K562 (cell line): ENCODE data around the gene IMMP2L. TPM values are rescaled to one million over a fixed set of nuclear protein-coding genes. Genes with fewer than 3 reads are reported as not detected.

Experiments used
- ATAC-seq: fragments of 200-7000 bp; cut with Tn5 transposase; 3 replicates; pipeline ENCODE4 v1.9.1; 2020; ENCODE audit warnings: moderate library complexity
- BruUV-seq: library from RNA; stranded (reverse); fragments of 400-500 nt; replicated peaks from 2 replicates; lab custom pipeline; 2021; lab: Mats Ljungman, UMichigan
- CTCF ChIA-PET: fragments of 300-600 bp; formaldehyde crosslinking; extraction: SDS; loops from one replicate; lab custom pipeline; 2021; ENCODE audit warnings: low intra/inter-chr PET ratio; lab: Yijun Ruan, JAX
- POLR2A ChIA-PET: fragments of 300-600, 350-650 bp; sonication (Branson Sonifier 250); formaldehyde crosslinking; extraction: SDS; loops from one replicate; lab custom pipeline; 2021; ENCODE audit warnings: antibody characterized with exemption, inconsistent platforms; lab: Yijun Ruan, JAX
- DNase-seq, 4 experiments: peaks; one replicate each; pipeline versions ENCODE4 v3.0.0 to v3.0.0-alpha.2; 2011 to 2018; ENCODE audit warnings: low spot score in 3 of 4, mixed read lengths in 3 of 4; ENCODE audit errors: extremely low read depth in 1 of 4
- FAIRE-seq: peaks from 2 replicates; lab custom pipeline; 2011; peaks lifted over from hg19 to GRCh38; lab: Jason Lieb, UNC
- H2AFZ ChIP-seq: 2 replicates; pipeline ENCODE4 v1.6.0; 2011; ENCODE audit warnings: low read depth, low read length, control low read depth, inconsistent platforms
- H3K27ac ChIP-seq: fragments of 200-600 bp; 3 replicates; pipeline ENCODE4 v1.8.0; 2011; ENCODE audit warnings: low read depth, mild to moderate bottlenecking, control low read depth, inconsistent platforms, low read length, moderate library complexity, mixed read lengths; ENCODE audit errors: extremely low read depth
- H3K27me3 ChIP-seq, 2 experiments: fragments of 300-600 bp in 1 of 2; 2 replicates in 1 of 2; 3 replicates in 1 of 2; pipeline versions ENCODE4 v1.6.0 to v1.8.0; 2011; ENCODE audit warnings: inconsistent platforms in 2 of 2, low read length in 2 of 2, mild to moderate bottlenecking in 1 of 2, mixed read lengths in 1 of 2, moderate library complexity in 1 of 2; ENCODE audit not compliant: control insufficient read depth in 2 of 2, insufficient read depth in 2 of 2
- H3K36me3 ChIP-seq: fragments of 300-600 bp; 3 replicates; pipeline ENCODE4 v1.8.0; 2011; ENCODE audit warnings: mild to moderate bottlenecking, low read length, inconsistent platforms; ENCODE audit not compliant: control insufficient read depth, insufficient read depth
- H3K4me1 ChIP-seq, 2 experiments: fragments of 200-600 bp in 1 of 2; replicated peaks in 1 of 2; 2 replicates in 1 of 2; 3 replicates in 1 of 2; pipeline versions ENCODE4 v1.5.1 to v1.8.0; 2011; ENCODE audit warnings: inconsistent platforms in 2 of 2, low read length in 2 of 2, mild to moderate bottlenecking in 1 of 2, mixed read lengths in 1 of 2, moderate library complexity in 1 of 2; ENCODE audit not compliant: control insufficient read depth in 2 of 2, insufficient read depth in 2 of 2
- H3K4me2 ChIP-seq: 2 replicates; pipeline ENCODE4 v1.6.1; 2011; ENCODE audit warnings: low read length, control low read depth, inconsistent platforms, mixed read lengths; ENCODE audit not compliant: insufficient read depth
- H3K4me3 ChIP-seq: fragments of 200-600 bp; sonication (generic), shearing (Covaris generic); 2 replicates; pipeline ENCODE4 v1.5.1; 2016; ENCODE audit warnings: control low read depth, inconsistent platforms
- H3K79me2 ChIP-seq: fragments of 200-600 bp; 3 replicates; pipeline ENCODE4 v1.8.0; 2011; ENCODE audit warnings: low read length, inconsistent platforms; ENCODE audit not compliant: control insufficient read depth, insufficient read depth
- H3K9ac ChIP-seq, 2 experiments: 2 replicates each; pipeline versions ENCODE4 v1.6.0 to v1.6.1; 2011; ENCODE audit warnings: low read depth in 2 of 2, low read length in 2 of 2, control low read depth in 1 of 2, inconsistent platforms in 1 of 2, mild to moderate bottlenecking in 1 of 2, mixed read lengths in 1 of 2; ENCODE audit not compliant: insufficient read depth in 1 of 2
- H3K9me1 ChIP-seq: one replicate; pipeline ENCODE4 v1.6.0; 2011; ENCODE audit warnings: inconsistent platforms, mild to moderate bottlenecking, low read length, moderate library complexity; ENCODE audit not compliant: control insufficient read depth, insufficient read depth
- H3K9me3 ChIP-seq: replicated peaks from 2 replicates; pipeline ENCODE4 v1.5.1; 2011; ENCODE audit warnings: low read depth, low read length, inconsistent platforms; ENCODE audit not compliant: control insufficient read depth, insufficient read depth
- H4K20me1 ChIP-seq: replicated peaks from 2 replicates; pipeline ENCODE4 v1.6.1; 2011; ENCODE audit warnings: low read length, inconsistent platforms, mixed read lengths; ENCODE audit not compliant: control insufficient read depth, insufficient read depth
- ASH1L ChIP-seq: fragments of 450-650 bp; IDR thresholded peaks from 2 replicates; pipeline ENCODE4 v1.6.1; 2018; ENCODE audit warnings: borderline replicate concordance, mild to moderate bottlenecking, low read depth; ENCODE audit not compliant: partially characterized antibody
- BCOR ChIP-seq: fragments of 450-650 bp; IDR thresholded peaks from 2 replicates; pipeline ENCODE4 v1.6.1; 2016
- COPS2 ChIP-seq: fragments of 450-650 bp; conservative IDR thresholded peaks from 2 replicates; pipeline ENCODE4 v1.6.1; 2016; ENCODE audit warnings: mild to moderate bottlenecking, moderate library complexity
- FOXO4 ChIP-seq: fragments of 450-650 bp; formaldehyde crosslinking; IDR thresholded peaks from 2 replicates; pipeline ENCODE4 v1.4.0; 2020; ENCODE audit warnings: mild to moderate bottlenecking, moderate library complexity
- MIER1 ChIP-seq: fragments of 450-650 bp; IDR thresholded peaks from 2 replicates; pipeline ENCODE4 v1.6.1; 2016; ENCODE audit warnings: antibody characterized with exemption, mild to moderate bottlenecking, low read depth
- MNT ChIP-seq, 2 experiments: fragments of 450-650 bp; conservative IDR thresholded peaks; 2 replicates each; pipeline ENCODE4 v1.6.1; 2017; ENCODE audit warnings: mild to moderate bottlenecking in 2 of 2, moderate library complexity in 2 of 2
- MTA2 ChIP-seq: fragments of 450-650 bp; IDR thresholded peaks from 2 replicates; pipeline ENCODE4 v1.6.1; 2016; ENCODE audit warnings: low read depth
- PHB2 ChIP-seq: fragments of 450-650 bp; IDR thresholded peaks from 2 replicates; pipeline ENCODE4 v1.6.1; 2017; ENCODE audit warnings: low read depth
- POLR3A ChIP-seq: IDR thresholded peaks from 2 replicates; pipeline ENCODE4 v1.6.1; 2011; ENCODE audit warnings: borderline replicate concordance, mild to moderate bottlenecking, moderate library complexity; ENCODE audit not compliant: insufficient read length, insufficient read depth; ENCODE audit errors: extremely low read depth
- TBL1XR1 ChIP-seq, 2 experiments: IDR thresholded peaks; 2 replicates each; pipeline ENCODE4 v1.6.1; 2012; ENCODE audit warnings: improper control_type of control experiment in 2 of 2, low read length in 2 of 2, mild to moderate bottlenecking in 1 of 2
- ZNF77 ChIP-seq: fragments of 250-450 bp; sonication (Bioruptor Pico); IDR thresholded peaks from 2 replicates; pipeline ENCODE4 v1.5.0; 2020
- ZNF778 ChIP-seq: fragments of 450-650 bp; formaldehyde crosslinking; IDR thresholded peaks from 2 replicates; pipeline ENCODE4 v1.4.0; 2020; ENCODE audit warnings: mild to moderate bottlenecking, moderate library complexity
- ZSCAN29 ChIP-seq: fragments of 450-650 bp; IDR thresholded peaks from 2 replicates; pipeline ENCODE4 v1.6.1; 2017
- WGBS: fragments of 100-300 bp; shearing (Covaris generic); methylation state at CpG from one replicate; pipeline ENCODE4 v1.1.6; 2016; ENCODE audit warnings: low coverage, mixed read lengths; ENCODE audit not compliant: insufficient coverage; ENCODE audit errors: missing lambda C conversion rate; 5-methylcytosine and 5-hydroxymethylcytosine counted together
- in situ Hi-C: fragments of 300-500 bp; cut with MboI; formaldehyde crosslinking; loops from 4 replicates; pipeline ENCODE4 v1.15.0; 2018; ENCODE audit warnings: inconsistent platforms, mixed read lengths
- intact Hi-C: fragments of 100-400 bp; cut with micrococcal nuclease; formaldehyde crosslinking; loops from 2 replicates; pipeline ENCODE4 v1.14.2; 2022
- polyA plus RNA-seq, 8 experiments: library from polyadenylated mRNA; depleted of rRNA in 4 of 8; stranded (reverse) in 5 of 8; unstranded in 3 of 8; fragments of >200 nt; fragmentation: Nextera tagmentation in 2 of 8; fragmentation: Illumina TruSeq in 1 of 8; extraction: Ambion mirVana in 2 of 8; extraction: Trizol in 1 of 8; gene quantifications; 2 replicates each; pipeline versions ENCODE4 v1.2.1 to v1.2.3, GENCODE V29; 2011 to 2014; ENCODE audit warnings: inconsistent platforms in 1 of 8, missing spikeins in 1 of 8
- total RNA-seq, 7 experiments: library from RNA; depleted of rRNA in 6 of 7; stranded (reverse); fragments of >200 nt in 6 of 7; fragmentation: Illumina TruSeq in 2 of 7; extraction: Trizol in 2 of 7; gene quantifications; 2 replicates each; pipeline versions ENCODE4 v1.2.1 to v1.2.3, GENCODE V29; 2011 to 2021; ENCODE audit warnings: low replicate concordance in 1 of 7

Gene IMMP2L
- total and polyA plus RNA-seq, 9 of the 15 experiments (the other 6 are each of a cell fraction or from before 2014, with no cell fraction given), result 29.7 to 116 (median 53.0) TPM

GRCh38 chr7:111180338-111180737 lies 382.0 kb downstream of the IMMP2L start:
- H3K79me2 ChIP-seq, result no peaks in the 10 kb centered on the region
- no peak overlapping the region for H3K27ac ChIP-seq
- H4K20me1 ChIP-seq, result no peaks in the 10 kb centered on the region
- TF ChIP-seq ZNF778 (CRISPR knock-in tag) (no peak), ASH1L (no peak), MTA2 (no peak), MIER1 (no peak), ZNF77 (CRISPR knock-in tag) (no peak), POLR3A (no peak), COPS2 (no peak), MNT (conservative IDR thresholded peaks at IDR 0.05) (no peak), BCOR (no peak), ZSCAN29 (no peak), FOXO4 (CRISPR knock-in tag) (no peak), PHB2 (no peak), TBL1XR1 (IDR thresholded peaks at IDR 0.05; ENCODE audit: low read length in 2 of 2) (no peak)
- no peaks in the 10 kb centered on the region for H3K4me1 ChIP-seq
- no TSS peak for BruUV-seq
- POLR2A ChIA-PET, result interaction anchor here (0.8 kb wide), 1 partner anchor 125 kb away, joined by 3 read pairs; no protein-coding TSS in a partner anchor
- no peaks in the 10 kb centered on the region for H3K27me3 ChIP-seq
- H2AFZ ChIP-seq, result no peak overlapping the region
- 0 out of 3 replicates have a peak, but pooled peaks cover 3% of the 10 kb centered on the region for H3K36me3 ChIP-seq
- no peak for ATAC-seq
- WGBS, result 74% methylated on average over 1 of the region's 1 CpG
- no peak overlapping the region for H3K9ac ChIP-seq
- in situ Hi-C loops, result no loop called here
- no peak for FAIRE-seq
- no peak overlapping the region for H3K4me3 ChIP-seq
- no peak for DNase-seq
- intact Hi-C loops, result no loop called here
- no peak overlapping the region for H3K4me2 ChIP-seq
- no peaks in the 10 kb centered on the region for H3K9me1 ChIP-seq
- H3K9me3 ChIP-seq, result no peaks in the 10 kb centered on the region
- CTCF ChIA-PET, result no interaction called here
